Keratinocyte (primary cell): Measurements from ENCODE around the gene C2CD3.

Experiments used
- EZH2 ChIP-seq: IDR thresholded peaks from one replicate; pipeline ENCODE4 v1.6.1; 2012; ENCODE audit warnings: inconsistent platforms, mild to moderate bottlenecking, low read length, moderate library complexity
- TF ChIP-seq, protein P1 (sequence below), 3 experiments: IDR thresholded peaks in 1 of 3; conservative IDR thresholded peaks in 1 of 3; optimal IDR thresholded peaks in 1 of 3; 2 replicates in 2 of 3; 3 replicates in 1 of 3; pipeline versions ENCODE3 to v1.5.1; 2011; ENCODE audit warnings: low read length in 3 of 3, mild to moderate bottlenecking in 3 of 3, moderate library complexity in 2 of 3, control low read depth in 1 of 3, inconsistent platforms in 1 of 3; ENCODE audit not compliant: insufficient read depth in 2 of 3; ENCODE audit errors: extremely low read depth in 1 of 3

DNA sequence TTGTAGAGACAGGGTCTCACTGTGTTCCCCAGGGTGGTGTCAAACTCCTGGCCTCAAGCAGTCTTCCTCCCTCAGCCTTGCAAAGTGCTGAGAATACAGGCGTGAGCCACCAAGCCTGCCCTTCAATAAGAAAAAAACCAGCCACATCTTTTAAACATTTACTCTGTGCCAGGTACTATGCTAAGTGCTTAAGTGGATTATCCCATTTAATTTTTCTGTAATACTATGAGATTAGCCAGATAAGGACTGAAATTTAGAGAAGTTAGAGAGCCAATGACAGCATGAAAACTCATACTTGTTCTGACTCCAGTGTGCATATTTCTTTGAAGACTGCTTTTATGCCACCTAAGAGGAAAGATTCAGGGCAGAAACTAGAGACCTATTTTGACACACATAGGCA, 35.9 kb upstream of the C2CD3 start:
- TF ChIP-seq, protein P1, sequence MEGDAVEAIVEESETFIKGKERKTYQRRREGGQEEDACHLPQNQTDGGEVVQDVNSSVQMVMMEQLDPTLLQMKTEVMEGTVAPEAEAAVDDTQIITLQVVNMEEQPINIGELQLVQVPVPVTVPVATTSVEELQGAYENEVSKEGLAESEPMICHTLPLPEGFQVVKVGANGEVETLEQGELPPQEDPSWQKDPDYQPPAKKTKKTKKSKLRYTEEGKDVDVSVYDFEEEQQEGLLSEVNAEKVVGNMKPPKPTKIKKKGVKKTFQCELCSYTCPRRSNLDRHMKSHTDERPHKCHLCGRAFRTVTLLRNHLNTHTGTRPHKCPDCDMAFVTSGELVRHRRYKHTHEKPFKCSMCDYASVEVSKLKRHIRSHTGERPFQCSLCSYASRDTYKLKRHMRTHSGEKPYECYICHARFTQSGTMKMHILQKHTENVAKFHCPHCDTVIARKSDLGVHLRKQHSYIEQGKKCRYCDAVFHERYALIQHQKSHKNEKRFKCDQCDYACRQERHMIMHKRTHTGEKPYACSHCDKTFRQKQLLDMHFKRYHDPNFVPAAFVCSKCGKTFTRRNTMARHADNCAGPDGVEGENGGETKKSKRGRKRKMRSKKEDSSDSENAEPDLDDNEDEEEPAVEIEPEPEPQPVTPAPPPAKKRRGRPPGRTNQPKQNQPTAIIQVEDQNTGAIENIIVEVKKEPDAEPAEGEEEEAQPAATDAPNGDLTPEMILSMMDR (optimal IDR thresholded peaks at IDR 0.05 in 1 of 3, IDR thresholded peaks at IDR 0.05 in 1 of 3, conservative IDR thresholded peaks at IDR 0.05 in 1 of 3; ENCODE audit: extremely low read depth in 1 of 3, insufficient read depth in 2 of 3, low read length in 3 of 3) = no peak
- no peak for TF ChIP-seq EZH2
